Activated B cell treated with CpG ODN at 0.5 μM for 24 hours (primary cell): ENCODE results near the gene ATG2A. TPM values are rescaled to one million over a fixed set of nuclear protein-coding genes. Genes with fewer than 3 reads are reported as not detected.

Experiments
- ATAC-seq: fragments of 200-7000 bp; cut with Tn5 transposase; one replicate; pipeline ENCODE4 v1.10.0; 2021; ENCODE audit warnings: low read depth, mild to moderate bottlenecking, moderate library complexity
- CTCF ChIA-PET: fragments of 350-600 bp; sonication (Branson Sonifier 250); formaldehyde crosslinking; loops from one replicate; lab custom pipeline; 2021; ENCODE audit warnings: antibody characterized with exemption; lab: Charles Lee
- POLR2A ChIA-PET: fragments of 350-600 bp; sonication (Branson Sonifier 250); formaldehyde crosslinking; loops from one replicate; lab custom pipeline; 2021; ENCODE audit warnings: antibody characterized with exemption; lab: Charles Lee
- DNase-seq: peaks from one replicate; pipeline ENCODE4 v3.0.0; 2022
- H3K27ac Mint-ChIP-seq: one replicate; pipeline ENCODE4 v1.8.0; 2020; ENCODE audit warnings: mixed read lengths
- H3K27me3 Mint-ChIP-seq: one replicate; pipeline ENCODE4 v1.8.0; 2021; ENCODE audit warnings: mixed read lengths
- H3K36me3 Mint-ChIP-seq: one replicate; pipeline ENCODE4 v1.8.0; 2021; ENCODE audit warnings: low read depth, mixed read lengths
- H3K4me1 Mint-ChIP-seq: one replicate; pipeline ENCODE4 v1.8.0; 2021; ENCODE audit warnings: mixed read lengths
- H3K4me3 Mint-ChIP-seq: one replicate; pipeline ENCODE4 v1.8.0; 2020; ENCODE audit warnings: mild to moderate bottlenecking, mixed read lengths
- H3K9me3 Mint-ChIP-seq: one replicate; pipeline ENCODE4 v1.8.0; 2020; ENCODE audit warnings: mixed read lengths
- intact Hi-C: fragments of 100-400 bp; cut with micrococcal nuclease; formaldehyde crosslinking; loops from one replicate; pipeline ENCODE4 v1.15.1; 2024
- total RNA-seq: library from RNA; stranded (reverse); gene quantifications from 2 replicates; pipeline ENCODE4 v1.2.3, GENCODE V29; 2022
- TF ChIP-seq, protein P1 (sequence below): fragments of 200-600 bp; IDR thresholded peaks from one replicate; pipeline ENCODE4 v1.8.0; 2022; ENCODE audit warnings: antibody characterized with exemption, mild to moderate bottlenecking

Gene ATG2A
- total RNA-seq, 1 donor from 2014 or later = 35.0 TPM

DNA sequence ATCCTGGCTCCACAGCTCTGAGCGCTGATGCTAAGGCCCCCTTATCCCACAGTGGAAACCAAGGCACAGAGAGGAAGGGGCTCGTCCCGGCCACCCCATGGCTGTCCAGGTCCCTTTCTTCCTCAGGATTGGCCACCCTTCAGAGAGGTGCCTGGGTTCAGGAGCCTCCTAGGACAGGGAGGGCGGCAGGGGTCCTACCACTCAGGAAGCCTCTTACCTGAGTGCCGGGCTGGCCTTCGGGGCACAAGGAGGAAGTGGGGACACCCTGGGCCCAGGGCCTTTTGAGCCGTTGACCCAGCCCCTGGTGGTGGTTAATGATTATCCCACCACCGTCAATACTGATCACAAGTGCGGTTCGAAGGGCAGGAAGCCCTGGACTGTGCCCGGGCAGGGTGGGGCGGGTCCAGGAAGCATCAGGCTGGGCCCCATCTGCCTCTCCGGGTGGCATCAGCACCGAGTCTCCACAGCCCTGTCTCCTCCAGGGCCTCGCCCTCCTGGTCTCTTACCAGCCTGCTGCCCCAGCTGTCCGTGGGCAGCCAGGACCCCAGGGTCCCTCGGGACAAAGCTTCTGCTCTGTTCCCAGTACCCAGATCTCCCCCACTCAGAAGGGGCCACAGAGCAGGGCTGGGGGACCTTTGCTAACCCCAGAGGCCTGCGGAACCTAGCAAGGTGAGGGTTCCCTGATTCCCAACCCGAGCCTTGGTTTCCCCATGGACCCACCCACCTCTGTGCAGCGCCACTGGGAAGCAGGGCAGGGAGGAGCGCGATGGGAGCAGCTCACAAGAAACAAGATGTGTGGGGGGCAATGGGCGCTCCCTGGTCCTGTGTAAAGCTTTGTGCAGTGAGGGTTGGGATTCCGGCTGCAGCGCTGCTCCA lies 23.6 kb downstream of the ATG2A start:
- Mint-ChIP-seq H3K27me3 (no peaks in the 10 kb centered on the region), H3K27ac (no peak overlapping the region), H3K4me1 (peaks cover 32% of the 10 kb centered on the region), H3K9me3 (no peaks in the 10 kb centered on the region), H3K4me3 (no peak overlapping the region), H3K36me3 (peaks cover 25% of the 10 kb centered on the region)
- no peak for ATAC-seq
- POLR2A ChIA-PET = interaction anchor here (1.0 to 27.8 kb wide), 3 partner anchors 15 to 36 kb away, joined by 5 to 1194 read pairs (median 11); partner anchors contain the start of genes CDC42BPG and EHD1
- no peak for DNase-seq
- intact Hi-C loops = loop anchor here (1.0 to 2.0 kb wide), 4 partner anchors 46 to 150 kb away; partner anchors contain the start of gene MAP4K2
- CTCF ChIA-PET = interaction anchor here (0.8 to 13.0 kb wide), 11 partner anchors 16 to 108 kb away, joined by 3 to 310 read pairs (median 4); partner anchors contain the start of genes CDC42BPG and EHD1
- TF ChIP-seq, protein P1, sequence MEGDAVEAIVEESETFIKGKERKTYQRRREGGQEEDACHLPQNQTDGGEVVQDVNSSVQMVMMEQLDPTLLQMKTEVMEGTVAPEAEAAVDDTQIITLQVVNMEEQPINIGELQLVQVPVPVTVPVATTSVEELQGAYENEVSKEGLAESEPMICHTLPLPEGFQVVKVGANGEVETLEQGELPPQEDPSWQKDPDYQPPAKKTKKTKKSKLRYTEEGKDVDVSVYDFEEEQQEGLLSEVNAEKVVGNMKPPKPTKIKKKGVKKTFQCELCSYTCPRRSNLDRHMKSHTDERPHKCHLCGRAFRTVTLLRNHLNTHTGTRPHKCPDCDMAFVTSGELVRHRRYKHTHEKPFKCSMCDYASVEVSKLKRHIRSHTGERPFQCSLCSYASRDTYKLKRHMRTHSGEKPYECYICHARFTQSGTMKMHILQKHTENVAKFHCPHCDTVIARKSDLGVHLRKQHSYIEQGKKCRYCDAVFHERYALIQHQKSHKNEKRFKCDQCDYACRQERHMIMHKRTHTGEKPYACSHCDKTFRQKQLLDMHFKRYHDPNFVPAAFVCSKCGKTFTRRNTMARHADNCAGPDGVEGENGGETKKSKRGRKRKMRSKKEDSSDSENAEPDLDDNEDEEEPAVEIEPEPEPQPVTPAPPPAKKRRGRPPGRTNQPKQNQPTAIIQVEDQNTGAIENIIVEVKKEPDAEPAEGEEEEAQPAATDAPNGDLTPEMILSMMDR = no peak

DNA sequence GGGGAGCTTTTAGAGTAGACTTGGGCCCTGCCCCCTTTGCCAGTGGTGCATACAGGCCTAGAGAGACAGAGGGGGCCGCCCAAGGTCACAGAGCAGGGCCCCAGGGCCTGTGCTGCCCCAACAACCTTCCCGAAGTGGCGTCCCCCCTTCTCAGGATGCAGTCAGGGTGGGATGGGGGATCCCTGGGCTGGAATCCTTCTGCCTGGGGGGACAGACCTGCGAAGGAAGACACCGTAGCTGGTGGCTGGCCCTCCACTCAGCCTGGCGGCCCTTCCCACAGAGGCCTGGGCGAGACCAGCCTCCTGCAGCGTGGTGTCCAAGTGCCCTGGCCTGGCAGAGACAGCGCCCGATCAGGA lies 24.2 kb downstream of the ATG2A start:
- ChIA-PET POLR2A (interaction anchor here (1.0 to 27.8 kb wide), 2 partner anchors 14 to 36 kb away, joined by 5 to 1194 read pairs; partner anchors contain the start of genes CDC42BPG and EHD1), CTCF (interaction anchor here (0.8 to 13.0 kb wide), 5 partner anchors 17 to 151 kb away, joined by 3 to 310 read pairs (median 4); partner anchors contain the start of gene CDC42BPG)
- H3K4me1 Mint-ChIP-seq = peaks cover 38% of the 10 kb centered on the region
- H3K4me3 Mint-ChIP-seq = no peak overlapping the region
- peaks cover 19% of the 10 kb centered on the region for H3K36me3 Mint-ChIP-seq
- intact Hi-C loops = no loop called here
- H3K27me3 Mint-ChIP-seq = no peaks in the 10 kb centered on the region
- H3K27ac Mint-ChIP-seq = peak overlapping the region; percentile 64
- ATAC-seq = no peak
- DNase-seq = no peak
- TF ChIP-seq, protein P1 = no peak
- H3K9me3 Mint-ChIP-seq = no peaks in the 10 kb centered on the region

DNA sequence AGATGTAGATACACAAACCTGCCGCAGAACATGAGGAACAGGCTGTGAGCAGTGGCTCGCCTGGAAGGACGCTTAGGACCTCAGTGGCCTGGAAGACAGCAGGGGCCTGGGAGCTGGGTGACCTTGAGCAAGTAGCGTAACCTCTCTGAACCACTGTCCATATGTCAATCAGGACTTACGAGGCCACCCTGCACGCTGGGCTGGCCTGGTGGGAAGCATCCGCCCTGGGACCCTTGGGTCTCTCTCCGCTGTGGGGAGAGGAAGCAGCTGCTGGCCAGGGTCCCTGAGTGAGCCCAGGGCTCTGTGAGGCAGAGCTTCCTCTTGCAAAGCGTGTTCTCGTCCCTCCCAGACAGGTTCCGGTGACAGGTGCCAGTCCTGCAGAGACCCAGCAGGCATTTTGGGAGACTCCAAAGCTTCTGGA lies 24.6 kb downstream of the ATG2A start:
- Mint-ChIP-seq H3K4me1 (peaks cover 40% of the 10 kb centered on the region), H3K4me3 (no peak overlapping the region), H3K27me3 (no peaks in the 10 kb centered on the region), H3K9me3 (no peaks in the 10 kb centered on the region), H3K36me3 (peaks cover 17% of the 10 kb centered on the region), H3K27ac (peak overlapping the region; percentile 64)
- ChIA-PET CTCF (interaction anchor here (0.8 to 13.0 kb wide), 6 partner anchors 17 to 151 kb away, joined by 3 to 310 read pairs (median 4); partner anchors contain the start of gene CDC42BPG), POLR2A (interaction anchor here (1.0 to 27.8 kb wide), 2 partner anchors 14 to 35 kb away, joined by 5 to 1194 read pairs; partner anchors contain the start of genes CDC42BPG and EHD1)
- TF ChIP-seq, protein P1 = no peak
- ATAC-seq = no peak
- no peak for DNase-seq
- intact Hi-C loops = no loop called here

DNA sequence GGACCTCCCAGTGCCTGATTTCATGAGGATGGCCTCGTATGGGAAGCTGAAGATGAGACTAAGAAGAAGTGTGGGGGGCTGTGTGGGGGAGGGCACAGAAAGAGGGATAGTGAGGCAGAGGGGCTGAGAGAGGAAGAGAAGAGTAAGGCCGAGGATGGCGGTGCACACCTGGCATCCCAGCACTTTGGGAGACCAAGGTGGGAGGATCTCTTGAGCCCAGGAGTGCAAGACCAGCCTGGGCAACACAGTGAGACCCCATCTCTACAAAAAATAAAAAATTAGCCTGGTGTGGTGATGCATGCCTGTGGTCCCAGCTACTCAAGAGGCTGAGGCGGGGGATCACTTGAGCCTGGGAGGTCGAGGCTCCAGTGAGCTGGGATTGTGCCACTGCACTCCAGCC lies 25.1 kb downstream of the ATG2A start:
- H3K36me3 Mint-ChIP-seq = peaks cover 12% of the 10 kb centered on the region
- TF ChIP-seq, protein P1 = no peak
- peaks cover 43% of the 10 kb centered on the region for H3K4me1 Mint-ChIP-seq
- H3K9me3 Mint-ChIP-seq = no peaks in the 10 kb centered on the region
- H3K4me3 Mint-ChIP-seq = no peak overlapping the region
- intact Hi-C loops = no loop called here
- ChIA-PET POLR2A (interaction anchor here (1.0 to 27.8 kb wide), 2 partner anchors 13 to 35 kb away, joined by 5 to 1194 read pairs; partner anchors contain the start of genes CDC42BPG and EHD1), CTCF (interaction anchor here (0.6 to 13.0 kb wide), 8 partner anchors 13 to 423 kb away, joined by 3 to 310 read pairs (median 4); partner anchors contain the start of gene CDC42BPG)
- no peak for ATAC-seq
- peak overlapping the region; percentile 64 for H3K27ac Mint-ChIP-seq
- H3K27me3 Mint-ChIP-seq = no peaks in the 10 kb centered on the region
- DNase-seq = no peak
